OCI-LY3 (cell line): ENCODE results near the gene TSPEAR.

ENCODE experiments used
- H2AFZ ChIP-seq: fragments of 200-600, 300-600 bp; shearing (Covaris generic); 2 replicates; pipeline ENCODE4 v1.6.0; 2014; ENCODE audit warnings: antibody characterized with exemption, low read depth, low read length
- H3K27ac ChIP-seq: fragments of 200-600, 300-600 bp; sonication (generic); 2 replicates; pipeline ENCODE4 v1.5.1; 2014; ENCODE audit warnings: mild to moderate bottlenecking, low read length, moderate library complexity, mixed read lengths
- H3K27me3 ChIP-seq: fragments of 200-600, 300-600 bp; sonication (generic); 2 replicates; pipeline ENCODE4 v1.6.1; 2014; ENCODE audit warnings: low read depth, low read length, mixed read lengths
- H3K36me3 ChIP-seq: fragments of 200-600, 300-600 bp; sonication (generic); replicated peaks from 2 replicates; pipeline ENCODE3; 2014; ENCODE audit warnings: low read depth, low read length, mixed read lengths
- H3K4me1 ChIP-seq: fragments of 300-600, 200-600 bp; sonication (generic); 2 replicates; pipeline ENCODE4 v1.6.1; 2014; ENCODE audit warnings: low read length, mixed read lengths
- H3K4me2 ChIP-seq: fragments of 200-600, 300-600 bp; sonication (generic); 2 replicates; pipeline ENCODE4 v1.6.1; 2014; ENCODE audit warnings: low read length, mixed read lengths
- H3K4me3 ChIP-seq: fragments of 300-600, 200-600 bp; sonication (generic); 2 replicates; pipeline ENCODE4 v1.5.1; 2014; ENCODE audit warnings: antibody characterized with exemption, mild to moderate bottlenecking, low read length, moderate library complexity
- H3K79me2 ChIP-seq: fragments of 300-600, 200-600 bp; shearing (Covaris generic); 2 replicates; pipeline ENCODE4 v1.6.1; 2014; ENCODE audit warnings: mild to moderate bottlenecking, low read length, mixed read lengths
- H3K9ac ChIP-seq: fragments of 300-600, 200-600 bp; shearing (Covaris generic); 2 replicates; pipeline ENCODE4 v1.6.0; 2014; ENCODE audit warnings: mild to moderate bottlenecking, low read length, moderate library complexity
- H3K9me3 ChIP-seq: fragments of 200-600, 300-600 bp; shearing (Covaris generic); 2 replicates; pipeline ENCODE4 v1.6.1; 2014; ENCODE audit warnings: low read length, mixed read lengths; ENCODE audit not compliant: insufficient read depth
- H4K20me1 ChIP-seq: fragments of 200-600, 300-600 bp; sonication (generic); 2 replicates; pipeline ENCODE4 v1.6.1; 2016; ENCODE audit warnings: low read length, mixed read lengths; ENCODE audit not compliant: insufficient read depth
- EZH2phosphoT487 ChIP-seq: fragments of 200-600 bp; shearing (Covaris generic); IDR thresholded peaks from 2 replicates; pipeline ENCODE4 v1.6.1; 2018; ENCODE audit warnings: antibody characterized with exemption, mixed run types, low read depth
- TF ChIP-seq, protein P1 (sequence below): fragments of 200-600, 300-600 bp; sonication (generic); IDR thresholded peaks from 2 replicates; pipeline ENCODE4 v1.5.1; 2014; ENCODE audit warnings: antibody characterized with exemption, low read length, low read depth

TSPEAR gene

GRCh38 chr21:44460441-44460755, 251.0 kb downstream of the TSPEAR start:
- no peaks in the 10 kb centered on the region for H3K4me1 ChIP-seq
- no peaks in the 10 kb centered on the region for H3K79me2 ChIP-seq
- H3K9me3 ChIP-seq, result no peaks in the 10 kb centered on the region
- H2AFZ ChIP-seq, result no peak overlapping the region
- no peak overlapping the region for H3K9ac ChIP-seq
- no peak overlapping the region for H3K27ac ChIP-seq
- H3K27me3 ChIP-seq, result no peaks in the 10 kb centered on the region
- H4K20me1 ChIP-seq, result no peaks in the 10 kb centered on the region
- H3K36me3 ChIP-seq, result no peaks in the 10 kb centered on the region
- no peak overlapping the region for H3K4me2 ChIP-seq
- no peak for TF ChIP-seq EZH2phosphoT487
- TF ChIP-seq, protein P1, sequence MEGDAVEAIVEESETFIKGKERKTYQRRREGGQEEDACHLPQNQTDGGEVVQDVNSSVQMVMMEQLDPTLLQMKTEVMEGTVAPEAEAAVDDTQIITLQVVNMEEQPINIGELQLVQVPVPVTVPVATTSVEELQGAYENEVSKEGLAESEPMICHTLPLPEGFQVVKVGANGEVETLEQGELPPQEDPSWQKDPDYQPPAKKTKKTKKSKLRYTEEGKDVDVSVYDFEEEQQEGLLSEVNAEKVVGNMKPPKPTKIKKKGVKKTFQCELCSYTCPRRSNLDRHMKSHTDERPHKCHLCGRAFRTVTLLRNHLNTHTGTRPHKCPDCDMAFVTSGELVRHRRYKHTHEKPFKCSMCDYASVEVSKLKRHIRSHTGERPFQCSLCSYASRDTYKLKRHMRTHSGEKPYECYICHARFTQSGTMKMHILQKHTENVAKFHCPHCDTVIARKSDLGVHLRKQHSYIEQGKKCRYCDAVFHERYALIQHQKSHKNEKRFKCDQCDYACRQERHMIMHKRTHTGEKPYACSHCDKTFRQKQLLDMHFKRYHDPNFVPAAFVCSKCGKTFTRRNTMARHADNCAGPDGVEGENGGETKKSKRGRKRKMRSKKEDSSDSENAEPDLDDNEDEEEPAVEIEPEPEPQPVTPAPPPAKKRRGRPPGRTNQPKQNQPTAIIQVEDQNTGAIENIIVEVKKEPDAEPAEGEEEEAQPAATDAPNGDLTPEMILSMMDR, result no peak
- no peak overlapping the region for H3K4me3 ChIP-seq

DNA sequence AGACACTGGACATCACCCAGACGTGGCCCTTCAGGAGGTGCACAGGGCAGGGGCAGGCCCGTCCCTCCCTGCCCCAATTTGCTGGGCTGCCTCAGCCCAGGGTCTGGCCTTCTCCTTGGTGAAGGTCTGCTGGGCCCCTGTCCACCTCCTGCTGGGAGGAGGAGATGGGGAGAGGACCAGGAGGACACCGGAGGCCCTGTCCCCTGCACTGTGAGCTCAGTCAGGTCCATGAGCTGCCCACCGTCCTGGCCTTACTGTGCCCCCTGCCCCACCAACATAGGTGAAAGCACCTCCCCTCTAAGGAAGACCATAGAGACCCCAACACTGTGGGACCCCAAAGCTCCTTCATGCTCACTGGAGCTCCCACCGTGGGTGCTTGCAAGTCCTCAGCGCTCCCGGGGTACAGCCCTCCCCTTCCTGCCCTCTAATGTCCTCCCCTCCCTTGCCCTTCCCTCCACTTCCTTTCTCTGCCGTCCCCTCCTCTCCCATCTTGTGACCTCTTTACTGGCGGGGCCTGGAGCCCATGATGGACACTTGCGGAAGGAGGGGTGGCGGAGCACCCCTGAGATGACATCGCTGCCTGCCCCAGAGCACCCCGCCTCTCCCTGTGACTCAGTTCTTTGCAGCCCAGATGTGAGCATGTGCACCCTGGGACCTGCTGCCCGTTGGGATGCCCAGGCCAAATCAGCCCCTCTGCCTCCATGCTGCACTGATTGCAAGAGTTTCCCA, 251.5 kb downstream of the TSPEAR start:
- Histone ChIP-seq H3K79me2 (no peaks in the 10 kb centered on the region), H3K4me1 (no peaks in the 10 kb centered on the region), H2AFZ (no peak overlapping the region), H3K4me2 (no peak overlapping the region), H3K4me3 (no peak overlapping the region), H3K9ac (no peak overlapping the region), H3K9me3 (no peaks in the 10 kb centered on the region), H4K20me1 (no peaks in the 10 kb centered on the region), H3K36me3 (no peaks in the 10 kb centered on the region), H3K27me3 (no peaks in the 10 kb centered on the region; the same call in 1 of the 2 replicates), H3K27ac (no peak overlapping the region)
- TF ChIP-seq EZH2phosphoT487, result no peak
- TF ChIP-seq, protein P1, result no peak

GRCh38 chr21:44458971-44459711, 252.2 kb downstream of the TSPEAR start:
- H3K27me3 ChIP-seq, result no peaks in the 10 kb centered on the region; the same call in 1 of the 2 replicates
- H3K4me1 ChIP-seq, result no peaks in the 10 kb centered on the region
- H3K9ac ChIP-seq, result no peak overlapping the region
- H3K4me2 ChIP-seq, result no peak overlapping the region
- TF ChIP-seq, protein P1, result no peak
- TF ChIP-seq EZH2phosphoT487, result no peak
- H3K79me2 ChIP-seq, result no peaks in the 10 kb centered on the region
- no peaks in the 10 kb centered on the region for H4K20me1 ChIP-seq
- no peaks in the 10 kb centered on the region for H3K36me3 ChIP-seq
- no peak overlapping the region for H2AFZ ChIP-seq
- H3K9me3 ChIP-seq, result peaks cover 1% of the 10 kb centered on the region; the same call in 1 of the 2 replicates
- H3K27ac ChIP-seq, result no peak overlapping the region
- H3K4me3 ChIP-seq, result no peak overlapping the region

DNA sequence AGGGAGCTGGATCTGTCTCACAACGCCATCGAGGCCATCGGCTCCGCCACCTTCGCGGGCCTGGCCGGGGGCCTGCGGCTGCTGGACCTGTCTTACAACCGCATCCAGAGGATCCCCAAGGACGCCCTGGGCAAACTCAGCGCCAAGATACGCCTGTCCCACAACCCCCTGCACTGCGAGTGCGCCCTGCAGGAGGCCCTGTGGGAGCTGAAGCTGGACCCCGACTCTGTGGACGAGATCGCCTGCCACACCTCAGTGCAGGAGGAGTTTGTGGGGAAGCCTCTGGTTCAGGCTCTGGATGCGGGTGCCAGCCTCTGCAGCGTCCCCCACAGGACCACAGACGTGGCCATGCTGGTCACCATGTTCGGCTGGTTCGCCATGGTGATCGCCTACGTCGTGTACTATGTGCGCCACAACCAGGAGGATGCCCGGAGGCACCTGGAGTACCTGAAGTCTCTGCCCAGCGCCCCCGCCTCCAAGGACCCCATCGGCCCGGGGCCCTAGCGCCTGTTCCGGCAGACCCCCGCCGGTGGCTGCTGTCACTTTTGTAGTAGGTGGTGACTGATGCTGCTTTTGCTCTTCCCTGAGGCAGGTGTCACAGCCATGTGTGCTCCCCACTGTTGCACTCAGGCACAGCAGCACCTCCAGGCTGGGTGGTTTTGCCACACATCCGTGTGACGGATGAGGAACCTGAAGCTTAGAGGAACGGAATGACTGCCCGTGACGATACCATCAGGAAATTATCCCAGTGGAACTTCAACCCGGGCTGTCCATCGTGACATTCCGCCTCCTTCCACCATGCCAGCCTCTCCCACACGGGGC, 254.2 kb downstream of the TSPEAR start:
- no peaks in the 10 kb centered on the region for H3K79me2 ChIP-seq
- H3K27me3 ChIP-seq, result no peaks in the 10 kb centered on the region; the same call in 1 of the 2 replicates
- no peak for TF ChIP-seq EZH2phosphoT487
- TF ChIP-seq, protein P1, result no peak
- H3K4me2 ChIP-seq, result no peak overlapping the region
- H3K4me1 ChIP-seq, result no peaks in the 10 kb centered on the region
- H3K27ac ChIP-seq, result no peak overlapping the region
- H3K9ac ChIP-seq, result no peak overlapping the region
- no peaks in the 10 kb centered on the region for H3K36me3 ChIP-seq
- H3K9me3 ChIP-seq, result peaks cover 3% of the 10 kb centered on the region; the same call in 1 of the 2 replicates
- no peak overlapping the region for H3K4me3 ChIP-seq
- no peak overlapping the region for H2AFZ ChIP-seq
- H4K20me1 ChIP-seq, result no peaks in the 10 kb centered on the region
